ENCODE data around the gene SPATA16.

- no peak for TF ChIP-seq CTCF (IDR thresholded peaks at IDR 0.05; ENCODE audit: low read depth, low read length, poor library complexity, severe bottlenecking)
- TF ChIP-seq EZH2phosphoT487 (IDR thresholded peaks at IDR 0.05; ENCODE audit: borderline replicate concordance, low read length), result no peak
These were observed 195.0 kb downstream of the SPATA16 start for GRCh38 chr3:172946061-172946460.

Measured in DOHH2 (cell line).